Keratinocyte (primary cell): ENCODE results near the gene SUPT6H.

Experiments
- CTCF ChIP-seq, 3 experiments: IDR thresholded peaks in 1 of 3; conservative IDR thresholded peaks in 1 of 3; optimal IDR thresholded peaks in 1 of 3; 2 replicates in 2 of 3; 3 replicates in 1 of 3; pipeline versions ENCODE3 to v1.5.1; 2011; ENCODE audit warnings: low read length in 3 of 3, mild to moderate bottlenecking in 3 of 3, moderate library complexity in 2 of 3, control low read depth in 1 of 3, inconsistent platforms in 1 of 3; ENCODE audit not compliant: insufficient read depth in 2 of 3; ENCODE audit errors: extremely low read depth in 1 of 3
- EZH2 ChIP-seq: IDR thresholded peaks from one replicate; pipeline ENCODE4 v1.6.1; 2012; ENCODE audit warnings: inconsistent platforms, mild to moderate bottlenecking, low read length, moderate library complexity

GRCh38 chr17:28648698-28649097, 13.3 kb upstream of the SUPT6H start:
- TF ChIP-seq CTCF (optimal IDR thresholded peaks at IDR 0.05 in 1 of 3, IDR thresholded peaks at IDR 0.05 in 1 of 3, conservative IDR thresholded peaks at IDR 0.05 in 1 of 3; ENCODE audit: extremely low read depth in 1 of 3, insufficient read depth in 2 of 3, low read length in 3 of 3) (no peak), EZH2 (no peak)
